WTC11 (cell line): Measurements from ENCODE around the gene ENPP6. TPM values are rescaled to one million over a fixed set of nuclear protein-coding genes. Genes with fewer than 3 reads are reported as not detected.

Source experiments
- CREB1 ChIP-seq: sonication (generic); formaldehyde crosslinking; IDR thresholded peaks from 2 replicates; pipeline ENCODE4 v1.8.0; 2023; ENCODE audit warnings: mild to moderate bottlenecking, missing genetic modification reagents
- FOXJ3 ChIP-seq: sonication (generic); formaldehyde crosslinking; IDR thresholded peaks from 2 replicates; pipeline ENCODE4 v1.9.0; 2021; ENCODE audit warnings: missing genetic modification reagents, mild to moderate bottlenecking, borderline replicate concordance
- GABPB1 ChIP-seq: sonication (generic); formaldehyde crosslinking; IDR thresholded peaks from 2 replicates; pipeline ENCODE4 v1.8.1; 2023; ENCODE audit warnings: mild to moderate bottlenecking, missing genetic modification reagents
- JUN ChIP-seq: sonication (generic); formaldehyde crosslinking; IDR thresholded peaks from 2 replicates; pipeline ENCODE4 v1.8.0; 2023; ENCODE audit warnings: mild to moderate bottlenecking, missing genetic modification reagents
- KAT7 ChIP-seq: sonication (generic); formaldehyde crosslinking; IDR thresholded peaks from 2 replicates; pipeline ENCODE4 v1.8.1; 2023; ENCODE audit warnings: missing genetic modification reagents, mild to moderate bottlenecking, borderline replicate concordance
- MXD4 ChIP-seq: fragments of 250-450 bp; sonication (Bioruptor Pico); IDR thresholded peaks from 2 replicates; pipeline ENCODE4 v1.8.0; 2021; ENCODE audit warnings: mild to moderate bottlenecking, moderate library complexity, borderline replicate concordance
- NFATC4 ChIP-seq: fragments of 250-450 bp; sonication (Bioruptor Pico); IDR thresholded peaks from 2 replicates; pipeline ENCODE4 v1.9.0; 2021; ENCODE audit warnings: mild to moderate bottlenecking
- NFE2L1 ChIP-seq: sonication (generic); formaldehyde crosslinking; IDR thresholded peaks from 2 replicates; pipeline ENCODE4 v1.8.1; 2023; ENCODE audit warnings: missing genetic modification reagents
- NFYB ChIP-seq: sonication (generic); formaldehyde crosslinking; conservative IDR thresholded peaks from 2 replicates; pipeline ENCODE4 v1.8.0; 2022; ENCODE audit warnings: low read depth, missing genetic modification reagents
- RELA ChIP-seq: sonication (generic); formaldehyde crosslinking; IDR thresholded peaks from 2 replicates; pipeline ENCODE4 v1.8.1; 2022; ENCODE audit warnings: missing genetic modification reagents, mild to moderate bottlenecking, borderline replicate concordance
- SMAD4 ChIP-seq: sonication (generic); formaldehyde crosslinking; IDR thresholded peaks from 2 replicates; pipeline ENCODE4 v1.8.0; 2022; ENCODE audit warnings: mild to moderate bottlenecking, missing genetic modification reagents
- ZNF317 ChIP-seq: sonication (generic); formaldehyde crosslinking; IDR thresholded peaks from 2 replicates; pipeline ENCODE4 v1.8.1; 2023; ENCODE audit warnings: low read depth, mild to moderate bottlenecking, moderate library complexity, missing genetic modification reagents, borderline replicate concordance
- ZNF416 ChIP-seq: fragments of 250-450 bp; sonication (Bioruptor Pico); IDR thresholded peaks from 2 replicates; pipeline ENCODE4 v1.9.0; 2021; ENCODE audit warnings: mild to moderate bottlenecking, inconsistent platforms
- ZNF423 ChIP-seq: fragments of 250-450 bp; sonication (Bioruptor Pico); IDR thresholded peaks from 2 replicates; pipeline ENCODE4 v2.1.2; 2022; ENCODE audit warnings: mild to moderate bottlenecking, moderate library complexity
- total RNA-seq: library from RNA; stranded (reverse); gene quantifications from 3 replicates; pipeline ENCODE4 v1.2.3, GENCODE V29; 2021
- TF ChIP-seq, protein P1 (sequence below): sonication (generic); formaldehyde crosslinking; IDR thresholded peaks from 2 replicates; pipeline ENCODE4 v1.8.0; 2023; ENCODE audit warnings: missing genetic modification reagents, mild to moderate bottlenecking, borderline replicate concordance
- TF ChIP-seq, protein P2 (sequence below): sonication (generic); formaldehyde crosslinking; IDR thresholded peaks from 2 replicates; pipeline ENCODE4 v1.8.1; 2022; ENCODE audit warnings: low read depth, missing genetic modification reagents, borderline replicate concordance
- TF ChIP-seq, protein P3 (sequence below): sonication (generic); formaldehyde crosslinking; IDR thresholded peaks from 2 replicates; pipeline ENCODE4 v1.8.1; 2023; ENCODE audit warnings: mild to moderate bottlenecking, missing genetic modification reagents, moderate library complexity
- TF ChIP-seq, protein P4 (sequence below): fragments of 250-450 bp; sonication (Bioruptor Pico); IDR thresholded peaks from 2 replicates; pipeline ENCODE4 v1.9.0; 2021; ENCODE audit warnings: mild to moderate bottlenecking
- TF ChIP-seq, protein P5 (sequence below): fragments of 250-450 bp; sonication (Bioruptor Pico); IDR thresholded peaks from 2 replicates; pipeline ENCODE4 v1.9.0; 2021; ENCODE audit warnings: mild to moderate bottlenecking, borderline replicate concordance
- TF ChIP-seq, protein P6 (sequence below): fragments of 200-600 bp; IDR thresholded peaks from 2 replicates; pipeline ENCODE4 v1.8.0; 2022; ENCODE audit warnings: antibody characterized with exemption
- TF ChIP-seq, protein P7 (sequence below): fragments of 250-450 bp; sonication (Bioruptor Pico); IDR thresholded peaks from 2 replicates; pipeline ENCODE4 v1.9.0; 2021; ENCODE audit warnings: moderate library complexity, mild to moderate bottlenecking, inconsistent platforms, borderline replicate concordance
- TF ChIP-seq, protein P8 (sequence below): sonication (generic); formaldehyde crosslinking; IDR thresholded peaks from 2 replicates; pipeline ENCODE4 v1.8.1; 2023; ENCODE audit warnings: mild to moderate bottlenecking, missing genetic modification reagents

The ENPP6 gene
- total RNA-seq, 1 experiment from 2014 or later: 0.09 TPM

DNA sequence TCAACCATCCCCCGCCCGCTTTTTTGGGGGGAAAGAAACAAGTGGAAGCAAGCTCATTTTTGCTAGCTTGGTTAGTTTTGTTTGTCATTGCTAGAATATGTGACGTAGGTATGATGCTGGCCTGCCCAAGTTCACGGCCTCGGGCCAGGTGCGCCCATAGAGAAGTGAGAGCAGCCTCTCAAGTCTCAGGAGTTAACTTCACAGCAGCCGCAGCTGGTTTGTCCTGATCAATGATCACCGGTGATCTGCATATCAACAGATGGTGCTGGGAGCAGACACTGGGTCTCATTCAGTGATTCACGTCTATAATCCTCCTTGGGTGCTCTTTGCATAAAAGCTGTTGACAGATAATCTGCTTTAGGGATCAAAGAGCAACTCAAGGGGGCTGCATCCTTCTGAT is 50.1 kb downstream of the ENPP6 start (continued):
- TF ChIP-seq, protein P1, sequence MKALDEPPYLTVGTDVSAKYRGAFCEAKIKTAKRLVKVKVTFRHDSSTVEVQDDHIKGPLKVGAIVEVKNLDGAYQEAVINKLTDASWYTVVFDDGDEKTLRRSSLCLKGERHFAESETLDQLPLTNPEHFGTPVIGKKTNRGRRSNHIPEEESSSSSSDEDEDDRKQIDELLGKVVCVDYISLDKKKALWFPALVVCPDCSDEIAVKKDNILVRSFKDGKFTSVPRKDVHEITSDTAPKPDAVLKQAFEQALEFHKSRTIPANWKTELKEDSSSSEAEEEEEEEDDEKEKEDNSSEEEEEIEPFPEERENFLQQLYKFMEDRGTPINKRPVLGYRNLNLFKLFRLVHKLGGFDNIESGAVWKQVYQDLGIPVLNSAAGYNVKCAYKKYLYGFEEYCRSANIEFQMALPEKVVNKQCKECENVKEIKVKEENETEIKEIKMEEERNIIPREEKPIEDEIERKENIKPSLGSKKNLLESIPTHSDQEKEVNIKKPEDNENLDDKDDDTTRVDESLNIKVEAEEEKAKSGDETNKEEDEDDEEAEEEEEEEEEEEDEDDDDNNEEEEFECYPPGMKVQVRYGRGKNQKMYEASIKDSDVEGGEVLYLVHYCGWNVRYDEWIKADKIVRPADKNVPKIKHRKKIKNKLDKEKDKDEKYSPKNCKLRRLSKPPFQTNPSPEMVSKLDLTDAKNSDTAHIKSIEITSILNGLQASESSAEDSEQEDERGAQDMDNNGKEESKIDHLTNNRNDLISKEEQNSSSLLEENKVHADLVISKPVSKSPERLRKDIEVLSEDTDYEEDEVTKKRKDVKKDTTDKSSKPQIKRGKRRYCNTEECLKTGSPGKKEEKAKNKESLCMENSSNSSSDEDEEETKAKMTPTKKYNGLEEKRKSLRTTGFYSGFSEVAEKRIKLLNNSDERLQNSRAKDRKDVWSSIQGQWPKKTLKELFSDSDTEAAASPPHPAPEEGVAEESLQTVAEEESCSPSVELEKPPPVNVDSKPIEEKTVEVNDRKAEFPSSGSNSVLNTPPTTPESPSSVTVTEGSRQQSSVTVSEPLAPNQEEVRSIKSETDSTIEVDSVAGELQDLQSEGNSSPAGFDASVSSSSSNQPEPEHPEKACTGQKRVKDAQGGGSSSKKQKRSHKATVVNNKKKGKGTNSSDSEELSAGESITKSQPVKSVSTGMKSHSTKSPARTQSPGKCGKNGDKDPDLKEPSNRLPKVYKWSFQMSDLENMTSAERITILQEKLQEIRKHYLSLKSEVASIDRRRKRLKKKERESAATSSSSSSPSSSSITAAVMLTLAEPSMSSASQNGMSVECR (CRISPR knock-in tag): no peak
- TF ChIP-seq FOXJ3 (CRISPR knock-in tag) (no peak), MXD4 (CRISPR knock-in tag) (no peak), ZNF317 (CRISPR knock-in tag) (no peak), ZNF416 (CRISPR knock-in tag) (no peak), NFATC4 (CRISPR knock-in tag) (no peak), RELA (no peak), NFE2L1 (CRISPR knock-in tag) (no peak), CREB1 (CRISPR knock-in tag) (no peak), JUN (CRISPR knock-in tag) (no peak), GABPB1 (CRISPR knock-in tag) (no peak), SMAD4 (CRISPR knock-in tag) (no peak), NFYB (CRISPR knock-in tag) (no peak), ZNF423 (no peak), KAT7 (CRISPR knock-in tag) (no peak)
- TF ChIP-seq, protein P2, sequence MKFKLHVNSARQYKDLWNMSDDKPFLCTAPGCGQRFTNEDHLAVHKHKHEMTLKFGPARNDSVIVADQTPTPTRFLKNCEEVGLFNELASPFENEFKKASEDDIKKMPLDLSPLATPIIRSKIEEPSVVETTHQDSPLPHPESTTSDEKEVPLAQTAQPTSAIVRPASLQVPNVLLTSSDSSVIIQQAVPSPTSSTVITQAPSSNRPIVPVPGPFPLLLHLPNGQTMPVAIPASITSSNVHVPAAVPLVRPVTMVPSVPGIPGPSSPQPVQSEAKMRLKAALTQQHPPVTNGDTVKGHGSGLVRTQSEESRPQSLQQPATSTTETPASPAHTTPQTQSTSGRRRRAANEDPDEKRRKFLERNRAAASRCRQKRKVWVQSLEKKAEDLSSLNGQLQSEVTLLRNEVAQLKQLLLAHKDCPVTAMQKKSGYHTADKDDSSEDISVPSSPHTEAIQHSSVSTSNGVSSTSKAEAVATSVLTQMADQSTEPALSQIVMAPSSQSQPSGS (CRISPR knock-in tag): no peak
- TF ChIP-seq, protein P3, sequence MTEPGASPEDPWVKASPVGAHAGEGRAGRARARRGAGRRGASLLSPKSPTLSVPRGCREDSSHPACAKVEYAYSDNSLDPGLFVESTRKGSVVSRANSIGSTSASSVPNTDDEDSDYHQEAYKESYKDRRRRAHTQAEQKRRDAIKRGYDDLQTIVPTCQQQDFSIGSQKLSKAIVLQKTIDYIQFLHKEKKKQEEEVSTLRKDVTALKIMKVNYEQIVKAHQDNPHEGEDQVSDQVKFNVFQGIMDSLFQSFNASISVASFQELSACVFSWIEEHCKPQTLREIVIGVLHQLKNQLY (CRISPR knock-in tag): no peak
- TF ChIP-seq, protein P4, sequence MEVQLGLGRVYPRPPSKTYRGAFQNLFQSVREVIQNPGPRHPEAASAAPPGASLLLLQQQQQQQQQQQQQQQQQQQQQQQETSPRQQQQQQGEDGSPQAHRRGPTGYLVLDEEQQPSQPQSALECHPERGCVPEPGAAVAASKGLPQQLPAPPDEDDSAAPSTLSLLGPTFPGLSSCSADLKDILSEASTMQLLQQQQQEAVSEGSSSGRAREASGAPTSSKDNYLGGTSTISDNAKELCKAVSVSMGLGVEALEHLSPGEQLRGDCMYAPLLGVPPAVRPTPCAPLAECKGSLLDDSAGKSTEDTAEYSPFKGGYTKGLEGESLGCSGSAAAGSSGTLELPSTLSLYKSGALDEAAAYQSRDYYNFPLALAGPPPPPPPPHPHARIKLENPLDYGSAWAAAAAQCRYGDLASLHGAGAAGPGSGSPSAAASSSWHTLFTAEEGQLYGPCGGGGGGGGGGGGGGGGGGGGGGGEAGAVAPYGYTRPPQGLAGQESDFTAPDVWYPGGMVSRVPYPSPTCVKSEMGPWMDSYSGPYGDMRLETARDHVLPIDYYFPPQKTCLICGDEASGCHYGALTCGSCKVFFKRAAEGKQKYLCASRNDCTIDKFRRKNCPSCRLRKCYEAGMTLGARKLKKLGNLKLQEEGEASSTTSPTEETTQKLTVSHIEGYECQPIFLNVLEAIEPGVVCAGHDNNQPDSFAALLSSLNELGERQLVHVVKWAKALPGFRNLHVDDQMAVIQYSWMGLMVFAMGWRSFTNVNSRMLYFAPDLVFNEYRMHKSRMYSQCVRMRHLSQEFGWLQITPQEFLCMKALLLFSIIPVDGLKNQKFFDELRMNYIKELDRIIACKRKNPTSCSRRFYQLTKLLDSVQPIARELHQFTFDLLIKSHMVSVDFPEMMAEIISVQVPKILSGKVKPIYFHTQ (CRISPR knock-in tag): peak; percentile 49; the same call in 1 of the 2 replicates
- TF ChIP-seq, protein P5, sequence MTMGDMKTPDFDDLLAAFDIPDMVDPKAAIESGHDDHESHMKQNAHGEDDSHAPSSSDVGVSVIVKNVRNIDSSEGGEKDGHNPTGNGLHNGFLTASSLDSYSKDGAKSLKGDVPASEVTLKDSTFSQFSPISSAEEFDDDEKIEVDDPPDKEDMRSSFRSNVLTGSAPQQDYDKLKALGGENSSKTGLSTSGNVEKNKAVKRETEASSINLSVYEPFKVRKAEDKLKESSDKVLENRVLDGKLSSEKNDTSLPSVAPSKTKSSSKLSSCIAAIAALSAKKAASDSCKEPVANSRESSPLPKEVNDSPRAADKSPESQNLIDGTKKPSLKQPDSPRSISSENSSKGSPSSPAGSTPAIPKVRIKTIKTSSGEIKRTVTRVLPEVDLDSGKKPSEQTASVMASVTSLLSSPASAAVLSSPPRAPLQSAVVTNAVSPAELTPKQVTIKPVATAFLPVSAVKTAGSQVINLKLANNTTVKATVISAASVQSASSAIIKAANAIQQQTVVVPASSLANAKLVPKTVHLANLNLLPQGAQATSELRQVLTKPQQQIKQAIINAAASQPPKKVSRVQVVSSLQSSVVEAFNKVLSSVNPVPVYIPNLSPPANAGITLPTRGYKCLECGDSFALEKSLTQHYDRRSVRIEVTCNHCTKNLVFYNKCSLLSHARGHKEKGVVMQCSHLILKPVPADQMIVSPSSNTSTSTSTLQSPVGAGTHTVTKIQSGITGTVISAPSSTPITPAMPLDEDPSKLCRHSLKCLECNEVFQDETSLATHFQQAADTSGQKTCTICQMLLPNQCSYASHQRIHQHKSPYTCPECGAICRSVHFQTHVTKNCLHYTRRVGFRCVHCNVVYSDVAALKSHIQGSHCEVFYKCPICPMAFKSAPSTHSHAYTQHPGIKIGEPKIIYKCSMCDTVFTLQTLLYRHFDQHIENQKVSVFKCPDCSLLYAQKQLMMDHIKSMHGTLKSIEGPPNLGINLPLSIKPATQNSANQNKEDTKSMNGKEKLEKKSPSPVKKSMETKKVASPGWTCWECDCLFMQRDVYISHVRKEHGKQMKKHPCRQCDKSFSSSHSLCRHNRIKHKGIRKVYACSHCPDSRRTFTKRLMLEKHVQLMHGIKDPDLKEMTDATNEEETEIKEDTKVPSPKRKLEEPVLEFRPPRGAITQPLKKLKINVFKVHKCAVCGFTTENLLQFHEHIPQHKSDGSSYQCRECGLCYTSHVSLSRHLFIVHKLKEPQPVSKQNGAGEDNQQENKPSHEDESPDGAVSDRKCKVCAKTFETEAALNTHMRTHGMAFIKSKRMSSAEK (CRISPR knock-in tag): no peak
- TF ChIP-seq, protein P6, sequence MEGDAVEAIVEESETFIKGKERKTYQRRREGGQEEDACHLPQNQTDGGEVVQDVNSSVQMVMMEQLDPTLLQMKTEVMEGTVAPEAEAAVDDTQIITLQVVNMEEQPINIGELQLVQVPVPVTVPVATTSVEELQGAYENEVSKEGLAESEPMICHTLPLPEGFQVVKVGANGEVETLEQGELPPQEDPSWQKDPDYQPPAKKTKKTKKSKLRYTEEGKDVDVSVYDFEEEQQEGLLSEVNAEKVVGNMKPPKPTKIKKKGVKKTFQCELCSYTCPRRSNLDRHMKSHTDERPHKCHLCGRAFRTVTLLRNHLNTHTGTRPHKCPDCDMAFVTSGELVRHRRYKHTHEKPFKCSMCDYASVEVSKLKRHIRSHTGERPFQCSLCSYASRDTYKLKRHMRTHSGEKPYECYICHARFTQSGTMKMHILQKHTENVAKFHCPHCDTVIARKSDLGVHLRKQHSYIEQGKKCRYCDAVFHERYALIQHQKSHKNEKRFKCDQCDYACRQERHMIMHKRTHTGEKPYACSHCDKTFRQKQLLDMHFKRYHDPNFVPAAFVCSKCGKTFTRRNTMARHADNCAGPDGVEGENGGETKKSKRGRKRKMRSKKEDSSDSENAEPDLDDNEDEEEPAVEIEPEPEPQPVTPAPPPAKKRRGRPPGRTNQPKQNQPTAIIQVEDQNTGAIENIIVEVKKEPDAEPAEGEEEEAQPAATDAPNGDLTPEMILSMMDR: no peak
- TF ChIP-seq, protein P7, sequence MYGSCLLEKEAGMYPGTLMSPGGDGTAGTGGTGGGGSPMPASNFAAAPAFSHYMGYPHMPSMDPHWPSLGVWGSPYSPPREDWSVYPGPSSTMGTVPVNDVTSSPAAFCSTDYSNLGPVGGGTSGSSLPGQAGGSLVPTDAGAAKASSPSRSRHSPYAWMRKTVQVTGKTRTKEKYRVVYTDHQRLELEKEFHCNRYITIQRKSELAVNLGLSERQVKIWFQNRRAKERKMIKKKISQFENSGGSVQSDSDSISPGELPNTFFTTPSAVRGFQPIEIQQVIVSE (CRISPR knock-in tag): no peak
- TF ChIP-seq, protein P8, sequence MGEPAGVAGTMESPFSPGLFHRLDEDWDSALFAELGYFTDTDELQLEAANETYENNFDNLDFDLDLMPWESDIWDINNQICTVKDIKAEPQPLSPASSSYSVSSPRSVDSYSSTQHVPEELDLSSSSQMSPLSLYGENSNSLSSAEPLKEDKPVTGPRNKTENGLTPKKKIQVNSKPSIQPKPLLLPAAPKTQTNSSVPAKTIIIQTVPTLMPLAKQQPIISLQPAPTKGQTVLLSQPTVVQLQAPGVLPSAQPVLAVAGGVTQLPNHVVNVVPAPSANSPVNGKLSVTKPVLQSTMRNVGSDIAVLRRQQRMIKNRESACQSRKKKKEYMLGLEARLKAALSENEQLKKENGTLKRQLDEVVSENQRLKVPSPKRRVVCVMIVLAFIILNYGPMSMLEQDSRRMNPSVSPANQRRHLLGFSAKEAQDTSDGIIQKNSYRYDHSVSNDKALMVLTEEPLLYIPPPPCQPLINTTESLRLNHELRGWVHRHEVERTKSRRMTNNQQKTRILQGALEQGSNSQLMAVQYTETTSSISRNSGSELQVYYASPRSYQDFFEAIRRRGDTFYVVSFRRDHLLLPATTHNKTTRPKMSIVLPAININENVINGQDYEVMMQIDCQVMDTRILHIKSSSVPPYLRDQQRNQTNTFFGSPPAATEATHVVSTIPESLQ (CRISPR knock-in tag): no peak
